ENCODE results near the gene SPEN.

The SPEN gene

GRCh38 chr1:15836772-15837669 is 10.5 kb upstream of the SPEN start:
- H3K9ac ChIP-seq (ENCODE audit: low read length), result peak overlapping the region; percentile 84
- peaks cover 14% of the 10 kb centered on the region for H3F3A ChIP-seq (ENCODE audit: insufficient read depth, low read length)
- peaks cover 49% of the 10 kb centered on the region for H3K4me1 ChIP-seq (ENCODE audit: insufficient read depth, low read length, severe bottlenecking)
- H4K20me1 ChIP-seq (ENCODE audit: insufficient read depth, low read length), result no peaks in the 10 kb centered on the region
- no peaks in the 10 kb centered on the region for H3K27me3 ChIP-seq (ENCODE audit: insufficient read depth, low read length)
- H3K4me3 ChIP-seq (ENCODE audit: low read depth, low read length, poor library complexity, severe bottlenecking), result peak overlapping the region; percentile 77
- no peaks in the 10 kb centered on the region; the same call in 1 of the 2 replicates for H3K79me2 ChIP-seq (ENCODE audit: insufficient read depth, low read length)
- H3K4me2 ChIP-seq (ENCODE audit: low read length), result peak overlapping the region; percentile 93
- TF ChIP-seq CTCF (IDR thresholded peaks at IDR 0.05; ENCODE audit: low read length) (no peak), EZH2 (IDR thresholded peaks at IDR 0.05; ENCODE audit: borderline replicate concordance, low read length) (no peak)
- H3K27ac ChIP-seq (ENCODE audit: low read depth, low read length, poor library complexity, severe bottlenecking), result peak overlapping the region; percentile 98
- no peak overlapping the region; the same call in 1 of the 2 replicates for H2AFZ ChIP-seq (ENCODE audit: low read length)
- H3K36me3 ChIP-seq (ENCODE audit: insufficient read depth, low read length), result no peaks in the 10 kb centered on the region
- H3K9me2 ChIP-seq (ENCODE audit: low read depth, low read length), result no peaks in the 10 kb centered on the region
- no peaks in the 10 kb centered on the region for H3K9me3 ChIP-seq (ENCODE audit: low read length)

- Histone ChIP-seq H3F3A (ENCODE audit: insufficient read depth, low read length) (peaks cover 14% of the 10 kb centered on the region), H3K9me2 (ENCODE audit: low read depth, low read length) (no peaks in the 10 kb centered on the region)
These were observed 9.6 kb upstream of the SPEN start for GRCh38 chr1:15837931-15838330.

GRCh38 chr1:15838721-15839120 is 8.8 kb upstream of the SPEN start:
- H3K9me2 ChIP-seq (ENCODE audit: low read depth, low read length), result no peaks in the 10 kb centered on the region
- H3K9ac ChIP-seq (ENCODE audit: low read length), result no peak overlapping the region
- peaks cover 14% of the 10 kb centered on the region for H3F3A ChIP-seq (ENCODE audit: insufficient read depth, low read length)
- H3K36me3 ChIP-seq (ENCODE audit: insufficient read depth, low read length), result no peaks in the 10 kb centered on the region
- H3K4me1 ChIP-seq (ENCODE audit: insufficient read depth, low read length, severe bottlenecking), result peaks cover 36% of the 10 kb centered on the region
- H4K20me1 ChIP-seq (ENCODE audit: insufficient read depth, low read length), result no peaks in the 10 kb centered on the region
- TF ChIP-seq CTCF (IDR thresholded peaks at IDR 0.05; ENCODE audit: low read length), result no peak
- no peak for TF ChIP-seq EZH2 (IDR thresholded peaks at IDR 0.05; ENCODE audit: borderline replicate concordance, low read length)
- no peak overlapping the region for H2AFZ ChIP-seq (ENCODE audit: low read length)
- H3K27ac ChIP-seq (ENCODE audit: low read depth, low read length, poor library complexity, severe bottlenecking), result peak overlapping the region; percentile 98
- H3K4me3 ChIP-seq (ENCODE audit: low read depth, low read length, poor library complexity, severe bottlenecking), result no peak overlapping the region
- H3K79me2 ChIP-seq (ENCODE audit: insufficient read depth, low read length), result no peaks in the 10 kb centered on the region; the same call in 1 of the 2 replicates
- H3K9me3 ChIP-seq (ENCODE audit: low read length), result no peaks in the 10 kb centered on the region
- H3K4me2 ChIP-seq (ENCODE audit: low read length), result no peak overlapping the region
- H3K27me3 ChIP-seq (ENCODE audit: insufficient read depth, low read length), result no peaks in the 10 kb centered on the region

More at GRCh38 chr1:15837931-15838330, 9.6 kb upstream of the SPEN start:
- H3K4me3 ChIP-seq (ENCODE audit: low read depth, low read length, poor library complexity, severe bottlenecking), result no peak overlapping the region
- no peaks in the 10 kb centered on the region; the same call in 1 of the 2 replicates for H3K79me2 ChIP-seq (ENCODE audit: insufficient read depth, low read length)
- no peaks in the 10 kb centered on the region for H3K36me3 ChIP-seq (ENCODE audit: insufficient read depth, low read length)
- peak overlapping the region; percentile 93 for H3K4me2 ChIP-seq (ENCODE audit: low read length)
- H3K27ac ChIP-seq (ENCODE audit: low read depth, low read length, poor library complexity, severe bottlenecking), result peak overlapping the region; percentile 98
- no peaks in the 10 kb centered on the region for H3K27me3 ChIP-seq (ENCODE audit: insufficient read depth, low read length)
- H4K20me1 ChIP-seq (ENCODE audit: insufficient read depth, low read length), result no peaks in the 10 kb centered on the region
- H3K9ac ChIP-seq (ENCODE audit: low read length), result peak overlapping the region; percentile 84
- no peaks in the 10 kb centered on the region for H3K9me3 ChIP-seq (ENCODE audit: low read length)
- peaks cover 40% of the 10 kb centered on the region for H3K4me1 ChIP-seq (ENCODE audit: insufficient read depth, low read length, severe bottlenecking)
- no peak overlapping the region for H2AFZ ChIP-seq (ENCODE audit: low read length)
- TF ChIP-seq EZH2 (IDR thresholded peaks at IDR 0.05; ENCODE audit: borderline replicate concordance, low read length), result no peak
- TF ChIP-seq CTCF (IDR thresholded peaks at IDR 0.05; ENCODE audit: low read length), result no peak
